HepG2 (cell line): ENCODE results near the gene HCFC2. TPM values are rescaled to one million over a fixed set of nuclear protein-coding genes. Genes with fewer than 3 reads are reported as not detected.

Experiments
- DMAP1 ChIP-seq: IDR thresholded peaks from 2 replicates; pipeline ENCODE4 v1.6.1; 2016
- EZH2 ChIP-seq: conservative IDR thresholded peaks from 2 replicates; pipeline ENCODE4 v1.6.1; 2012; ENCODE audit warnings: mild to moderate bottlenecking, low read depth, low read length, moderate library complexity
- SP4 ChIP-seq: sonication (generic); formaldehyde crosslinking; IDR thresholded peaks from 2 replicates; pipeline ENCODE4 v1.8.1; 2023; ENCODE audit warnings: mild to moderate bottlenecking, missing genetic modification reagents
- XRCC5 ChIP-seq: fragments of 200-400 bp; formaldehyde crosslinking; optimal IDR thresholded peaks from 2 replicates; pipeline ENCODE3; 2017; ENCODE audit warnings: mild to moderate bottlenecking, low read length
- ZBTB40 ChIP-seq, 2 experiments: fragments of 450-650 bp in 1 of 2; sonication (generic) in 1 of 2; formaldehyde crosslinking in 1 of 2; IDR thresholded peaks; 2 replicates each; pipeline versions ENCODE4 v1.6.1 to v1.8.0; 2016 to 2022; ENCODE audit warnings: antibody characterized with exemption in 1 of 2, mild to moderate bottlenecking in 1 of 2, missing genetic modification reagents in 1 of 2
- ZNF678 ChIP-seq: sonication (generic); formaldehyde crosslinking; IDR thresholded peaks from 2 replicates; pipeline ENCODE4 v1.4.0; 2020; ENCODE audit warnings: mild to moderate bottlenecking, missing genetic modification reagents
- ZSCAN30 ChIP-seq: sonication (generic); formaldehyde crosslinking; IDR thresholded peaks from 2 replicates; pipeline ENCODE4 v1.5.0; 2020; ENCODE audit warnings: mild to moderate bottlenecking, missing genetic modification reagents
- polyA plus RNA-seq, 8 experiments: library from polyadenylated mRNA; depleted of rRNA in 3 of 8; stranded (reverse) in 7 of 8; unstranded in 1 of 8; fragments of >200 nt; fragmentation: Illumina TruSeq in 4 of 8; extraction: Trizol in 4 of 8; gene quantifications; 2 replicates each; pipeline versions ENCODE4 v1.2.1 to v1.2.3, GENCODE V29; 2011 to 2016; ENCODE audit warnings: low read depth in 4 of 8, missing spikeins in 1 of 8, mixed read lengths in 1 of 8; ENCODE audit not compliant: insufficient read depth in 1 of 8
- total RNA-seq, 5 experiments: library from RNA; depleted of rRNA; stranded (reverse); fragments of >200 nt; fragmentation: Illumina TruSeq; extraction: Trizol; gene quantifications; 2 replicates each; pipeline ENCODE4 v1.2.3, GENCODE V29; 2016; ENCODE audit warnings: low read depth in 1 of 5
- TF ChIP-seq, protein P1 (sequence below): sonication (generic); formaldehyde crosslinking; IDR thresholded peaks from 2 replicates; pipeline ENCODE4 v1.5.1; 2020; ENCODE audit warnings: missing genetic modification reagents, mild to moderate bottlenecking, borderline replicate concordance
- TF ChIP-seq, protein P2 (sequence below): IDR thresholded peaks from 2 replicates; pipeline ENCODE4 v1.6.1; 2018; ENCODE audit warnings: missing genetic modification reagents

Gene HCFC2
- total and polyA plus RNA-seq, 2 of the 13 experiments (the other 11 are each of a cell fraction or from before 2014, with no cell fraction given), result 3.7 to 4.9 TPM

DNA sequence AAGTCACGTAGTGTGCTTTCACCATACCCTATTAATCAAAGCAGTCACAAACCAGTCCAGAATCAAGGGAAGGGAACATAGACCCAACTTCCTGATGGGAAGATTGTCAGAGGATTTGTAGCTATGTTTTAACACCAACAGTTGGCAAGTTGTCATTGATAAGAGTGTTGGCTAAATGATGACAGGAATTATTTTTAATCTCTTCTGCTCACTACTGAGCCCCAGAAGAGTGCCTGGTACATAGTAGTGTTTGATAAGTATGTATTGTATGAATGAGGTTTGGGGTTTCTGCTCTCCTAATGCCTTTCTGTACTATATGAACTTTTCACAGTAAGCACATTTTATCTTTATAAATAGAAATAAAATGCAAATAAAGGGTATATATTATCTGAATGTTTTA, 14.7 kb downstream of the HCFC2 start (continued):
- TF ChIP-seq ZBTB40 (IDR thresholded peaks at IDR 0.05), result no peak
- TF ChIP-seq ZBTB40 (CRISPR knock-in tag; IDR thresholded peaks at IDR 0.05), result no peak
- no peak for TF ChIP-seq XRCC5
- TF ChIP-seq, protein P1, sequence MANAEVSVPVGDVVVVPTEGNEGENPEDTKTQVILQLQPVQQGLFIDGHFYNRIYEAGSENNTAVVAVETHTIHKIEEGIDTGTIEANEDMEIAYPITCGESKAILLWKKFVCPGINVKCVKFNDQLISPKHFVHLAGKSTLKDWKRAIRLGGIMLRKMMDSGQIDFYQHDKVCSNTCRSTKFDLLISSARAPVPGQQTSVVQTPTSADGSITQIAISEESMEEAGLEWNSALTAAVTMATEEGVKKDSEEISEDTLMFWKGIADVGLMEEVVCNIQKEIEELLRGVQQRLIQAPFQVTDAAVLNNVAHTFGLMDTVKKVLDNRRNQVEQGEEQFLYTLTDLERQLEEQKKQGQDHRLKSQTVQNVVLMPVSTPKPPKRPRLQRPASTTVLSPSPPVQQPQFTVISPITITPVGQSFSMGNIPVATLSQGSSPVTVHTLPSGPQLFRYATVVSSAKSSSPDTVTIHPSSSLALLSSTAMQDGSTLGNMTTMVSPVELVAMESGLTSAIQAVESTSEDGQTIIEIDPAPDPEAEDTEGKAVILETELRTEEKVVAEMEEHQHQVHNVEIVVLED (CRISPR knock-in tag), result no peak
- TF ChIP-seq, protein P2, sequence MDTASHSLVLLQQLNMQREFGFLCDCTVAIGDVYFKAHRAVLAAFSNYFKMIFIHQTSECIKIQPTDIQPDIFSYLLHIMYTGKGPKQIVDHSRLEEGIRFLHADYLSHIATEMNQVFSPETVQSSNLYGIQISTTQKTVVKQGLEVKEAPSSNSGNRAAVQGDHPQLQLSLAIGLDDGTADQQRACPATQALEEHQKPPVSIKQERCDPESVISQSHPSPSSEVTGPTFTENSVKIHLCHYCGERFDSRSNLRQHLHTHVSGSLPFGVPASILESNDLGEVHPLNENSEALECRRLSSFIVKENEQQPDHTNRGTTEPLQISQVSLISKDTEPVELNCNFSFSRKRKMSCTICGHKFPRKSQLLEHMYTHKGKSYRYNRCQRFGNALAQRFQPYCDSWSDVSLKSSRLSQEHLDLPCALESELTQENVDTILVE, result no peak
- no peak for TF ChIP-seq SP4 (CRISPR knock-in tag)
- TF ChIP-seq EZH2, result no peak
- no peak for TF ChIP-seq DMAP1
- no peak for TF ChIP-seq ZNF678 (CRISPR knock-in tag)
- no peak for TF ChIP-seq ZSCAN30 (CRISPR knock-in tag)
